Hepatocyte (in vitro differentiated cells): ENCODE results near the gene MB21D2. TPM values are rescaled to one million over a fixed set of nuclear protein-coding genes. Genes with fewer than 3 reads are reported as not detected.

ENCODE experiments used
- DNase-seq: peaks from one replicate; pipeline ENCODE4 v3.0.0-alpha.2; 2016; ENCODE audit warnings: low spot score
- H2AFZ ChIP-seq: fragments of 200-600 bp; sonication (generic); 2 replicates; pipeline ENCODE4 v1.6.0; 2016; ENCODE audit warnings: antibody characterized with exemption, mild to moderate bottlenecking
- H3K27ac ChIP-seq: fragments of 200-600 bp; sonication (generic); 2 replicates; pipeline ENCODE4 v1.5.1; 2016; ENCODE audit warnings: mild to moderate bottlenecking
- H3K27me3 ChIP-seq: fragments of 200-600 bp; sonication (generic); 2 replicates; pipeline ENCODE4 v1.6.1; 2016
- H3K36me3 ChIP-seq: fragments of 200-600 bp; sonication (generic); replicated peaks from 2 replicates; pipeline ENCODE4 v1.5.1; 2016; ENCODE audit warnings: low read depth; ENCODE audit not compliant: insufficient read depth
- H3K4me1 ChIP-seq: fragments of 200-600 bp; sonication (generic); 2 replicates; pipeline ENCODE4 v1.5.1; 2016; ENCODE audit warnings: mild to moderate bottlenecking, moderate library complexity; ENCODE audit not compliant: insufficient read depth
- H3K4me2 ChIP-seq: fragments of 200-600 bp; sonication (generic); 2 replicates; pipeline ENCODE4 v1.6.0; 2016
- H3K4me3 ChIP-seq: fragments of 200-600 bp; sonication (generic); 2 replicates; pipeline ENCODE4 v1.5.1; 2016; ENCODE audit warnings: mild to moderate bottlenecking
- H3K79me2 ChIP-seq: fragments of 200-600 bp; sonication (generic); 2 replicates; pipeline ENCODE4 v1.6.0; 2017; ENCODE audit warnings: mild to moderate bottlenecking
- H3K9me2 ChIP-seq: fragments of 200-600 bp; sonication (generic); replicated peaks from 2 replicates; pipeline ENCODE4 v1.6.0; 2017; ENCODE audit warnings: mild to moderate bottlenecking; ENCODE audit not compliant: insufficient read depth
- H3K9me3 ChIP-seq: fragments of 200-600 bp; sonication (generic); 2 replicates; pipeline ENCODE4 v1.5.1; 2016; ENCODE audit warnings: low read depth, mild to moderate bottlenecking
- H4K20me1 ChIP-seq: fragments of 200-600 bp; sonication (generic); 2 replicates; pipeline ENCODE4 v1.6.0; 2016; ENCODE audit warnings: mild to moderate bottlenecking; ENCODE audit not compliant: insufficient read depth, poor library complexity, severe bottlenecking
- EZH2 ChIP-seq: fragments of 200-600 bp; sonication (generic); IDR thresholded peaks from 2 replicates; pipeline ENCODE4 v1.6.1; 2016; ENCODE audit warnings: antibody characterized with exemption, mild to moderate bottlenecking, borderline replicate concordance
- EZH2phosphoT487 ChIP-seq: fragments of 200-600 bp; sonication (generic); IDR thresholded peaks from one replicate; pipeline ENCODE4 v1.6.1; 2018; ENCODE audit warnings: antibody characterized with exemption, mild to moderate bottlenecking, low read depth, moderate library complexity; ENCODE audit not compliant: unreplicated experiment, severe bottlenecking
- WGBS: methylation state at CpG from one replicate; pipeline ENCODE4 v1.1.6; 2016; ENCODE audit warnings: low lambda C conversion rate; ENCODE audit errors: missing lambda C conversion rate; 5-methylcytosine and 5-hydroxymethylcytosine counted together
- polyA plus RNA-seq: library from polyadenylated mRNA; unstranded; fragments of >200 nt; fragmentation: Nextera tagmentation; extraction: Ambion mirVana; gene quantifications from 2 replicates; pipeline ENCODE4 v1.2.1, GENCODE V29; 2016
- total RNA-seq: library from RNA; depleted of rRNA; stranded (reverse); fragments of >200 nt; gene quantifications from 2 replicates; pipeline ENCODE4 v1.2.3, GENCODE V29; 2014
- TF ChIP-seq, protein P1 (sequence below): fragments of 200-600 bp; sonication (generic); IDR thresholded peaks from 2 replicates; pipeline ENCODE4 v1.5.1; 2016; ENCODE audit warnings: antibody characterized with exemption, mild to moderate bottlenecking; ENCODE audit not compliant: poor library complexity

The MB21D2 gene
- total and polyA plus RNA-seq, 2 experiments from 2014 or later = 9.1 to 22.1 TPM

DNA sequence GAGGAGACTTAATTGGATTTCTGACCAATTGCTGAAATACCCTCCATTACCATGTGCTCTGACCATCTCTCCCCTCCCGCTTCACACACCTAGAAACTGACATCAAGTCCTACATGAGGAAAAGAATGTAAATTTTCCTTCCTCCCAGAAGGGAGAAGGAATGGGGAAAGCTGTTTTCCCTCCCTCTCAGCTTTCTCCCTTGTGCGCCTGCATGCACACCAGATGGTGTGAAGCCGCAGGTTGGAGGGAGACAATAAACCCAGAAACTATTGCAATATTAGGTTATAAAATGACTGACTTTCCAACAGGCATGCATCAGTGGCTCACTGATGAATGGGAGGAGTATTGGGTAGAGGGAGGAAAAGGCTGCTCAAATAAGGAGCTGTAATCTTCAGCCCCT is 50.9 kb downstream of the MB21D2 start:
- no peaks in the 10 kb centered on the region for H3K36me3 ChIP-seq
- DNase-seq = no peak
- H3K9me2 ChIP-seq = no peaks in the 10 kb centered on the region
- no peaks in the 10 kb centered on the region for H3K9me3 ChIP-seq
- no peak overlapping the region for H3K4me2 ChIP-seq
- peaks cover 6% of the 10 kb centered on the region for H3K4me1 ChIP-seq
- no peak overlapping the region for H3K4me3 ChIP-seq
- no peak overlapping the region for H3K27ac ChIP-seq
- WGBS = 91% methylated on average over 3 of the region's 3 CpGs
- TF ChIP-seq, protein P1, sequence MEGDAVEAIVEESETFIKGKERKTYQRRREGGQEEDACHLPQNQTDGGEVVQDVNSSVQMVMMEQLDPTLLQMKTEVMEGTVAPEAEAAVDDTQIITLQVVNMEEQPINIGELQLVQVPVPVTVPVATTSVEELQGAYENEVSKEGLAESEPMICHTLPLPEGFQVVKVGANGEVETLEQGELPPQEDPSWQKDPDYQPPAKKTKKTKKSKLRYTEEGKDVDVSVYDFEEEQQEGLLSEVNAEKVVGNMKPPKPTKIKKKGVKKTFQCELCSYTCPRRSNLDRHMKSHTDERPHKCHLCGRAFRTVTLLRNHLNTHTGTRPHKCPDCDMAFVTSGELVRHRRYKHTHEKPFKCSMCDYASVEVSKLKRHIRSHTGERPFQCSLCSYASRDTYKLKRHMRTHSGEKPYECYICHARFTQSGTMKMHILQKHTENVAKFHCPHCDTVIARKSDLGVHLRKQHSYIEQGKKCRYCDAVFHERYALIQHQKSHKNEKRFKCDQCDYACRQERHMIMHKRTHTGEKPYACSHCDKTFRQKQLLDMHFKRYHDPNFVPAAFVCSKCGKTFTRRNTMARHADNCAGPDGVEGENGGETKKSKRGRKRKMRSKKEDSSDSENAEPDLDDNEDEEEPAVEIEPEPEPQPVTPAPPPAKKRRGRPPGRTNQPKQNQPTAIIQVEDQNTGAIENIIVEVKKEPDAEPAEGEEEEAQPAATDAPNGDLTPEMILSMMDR = no peak
- TF ChIP-seq EZH2phosphoT487 = no peak
- H3K27me3 ChIP-seq = no peaks in the 10 kb centered on the region
- peaks cover 5% of the 10 kb centered on the region for H4K20me1 ChIP-seq
- H2AFZ ChIP-seq = no peak overlapping the region
- H3K79me2 ChIP-seq = peaks cover 92% of the 10 kb centered on the region

DNA sequence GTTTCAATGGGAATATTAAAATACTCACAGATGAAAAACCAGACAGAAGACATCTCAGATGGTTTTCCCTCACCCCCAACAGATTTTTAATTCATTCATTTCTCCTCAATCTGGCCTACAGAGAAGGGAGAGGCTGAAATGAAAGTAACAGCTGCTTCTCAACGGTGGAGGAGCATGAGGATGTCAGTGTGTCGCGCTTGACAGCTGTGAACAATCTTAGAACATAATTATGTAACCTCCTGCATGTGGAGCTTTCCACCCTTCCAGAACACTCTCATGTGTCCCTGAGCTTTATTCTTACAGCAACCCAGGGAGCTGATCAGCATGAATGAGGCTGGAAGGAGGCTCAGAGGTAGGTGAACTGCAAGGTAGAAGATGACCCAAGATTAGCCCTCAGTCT is 52.7 kb downstream of the MB21D2 start:
- H3K27me3 ChIP-seq = no peaks in the 10 kb centered on the region
- no peak overlapping the region for H3K27ac ChIP-seq
- H3K79me2 ChIP-seq = peaks cover 97% of the 10 kb centered on the region
- no peak for DNase-seq
- no peak overlapping the region for H2AFZ ChIP-seq
- no peak overlapping the region for H3K4me3 ChIP-seq
- TF ChIP-seq EZH2 = no peak
- TF ChIP-seq EZH2phosphoT487 = no peak
- TF ChIP-seq, protein P1 = no peak
- H3K9me2 ChIP-seq = no peaks in the 10 kb centered on the region
- H3K4me2 ChIP-seq = no peak overlapping the region
- peaks cover 6% of the 10 kb centered on the region for H3K4me1 ChIP-seq
- H3K9me3 ChIP-seq = no peaks in the 10 kb centered on the region
- H3K36me3 ChIP-seq = no peaks in the 10 kb centered on the region
- H4K20me1 ChIP-seq = peaks cover 5% of the 10 kb centered on the region
- WGBS = 85% methylated on average over 3 of the region's 3 CpGs

DNA sequence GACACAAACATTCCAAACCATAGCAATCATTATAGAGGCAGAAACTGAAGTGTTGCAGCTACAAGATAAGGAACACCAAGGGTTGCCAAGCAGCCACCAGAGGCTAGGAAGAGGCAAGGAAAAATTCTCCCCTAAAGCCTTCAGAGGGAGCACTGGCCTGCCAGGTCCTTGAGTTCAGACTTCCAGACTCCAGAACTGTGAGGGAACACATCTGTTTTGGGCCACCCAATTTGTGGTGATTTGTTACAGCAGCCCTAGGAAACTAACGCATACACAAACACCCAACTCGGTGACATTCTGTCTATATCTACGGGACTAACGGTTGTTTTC is 54.6 kb downstream of the MB21D2 start:
- WGBS = 84% methylated on average over 4 of the region's 4 CpGs
- no peak for DNase-seq
- H3K27me3 ChIP-seq = no peaks in the 10 kb centered on the region
- no peaks in the 10 kb centered on the region for H3K9me3 ChIP-seq
- TF ChIP-seq, protein P1 = no peak
- TF ChIP-seq EZH2 = no peak
- TF ChIP-seq EZH2phosphoT487 = no peak
- H3K36me3 ChIP-seq = no peaks in the 10 kb centered on the region
- no peak overlapping the region for H2AFZ ChIP-seq
- peaks cover 97% of the 10 kb centered on the region for H3K79me2 ChIP-seq
- H4K20me1 ChIP-seq = peaks cover 9% of the 10 kb centered on the region
- peaks cover 6% of the 10 kb centered on the region for H3K4me1 ChIP-seq
- H3K4me3 ChIP-seq = no peak overlapping the region
- no peak overlapping the region for H3K27ac ChIP-seq
- H3K9me2 ChIP-seq = no peaks in the 10 kb centered on the region
- H3K4me2 ChIP-seq = no peak overlapping the region

DNA sequence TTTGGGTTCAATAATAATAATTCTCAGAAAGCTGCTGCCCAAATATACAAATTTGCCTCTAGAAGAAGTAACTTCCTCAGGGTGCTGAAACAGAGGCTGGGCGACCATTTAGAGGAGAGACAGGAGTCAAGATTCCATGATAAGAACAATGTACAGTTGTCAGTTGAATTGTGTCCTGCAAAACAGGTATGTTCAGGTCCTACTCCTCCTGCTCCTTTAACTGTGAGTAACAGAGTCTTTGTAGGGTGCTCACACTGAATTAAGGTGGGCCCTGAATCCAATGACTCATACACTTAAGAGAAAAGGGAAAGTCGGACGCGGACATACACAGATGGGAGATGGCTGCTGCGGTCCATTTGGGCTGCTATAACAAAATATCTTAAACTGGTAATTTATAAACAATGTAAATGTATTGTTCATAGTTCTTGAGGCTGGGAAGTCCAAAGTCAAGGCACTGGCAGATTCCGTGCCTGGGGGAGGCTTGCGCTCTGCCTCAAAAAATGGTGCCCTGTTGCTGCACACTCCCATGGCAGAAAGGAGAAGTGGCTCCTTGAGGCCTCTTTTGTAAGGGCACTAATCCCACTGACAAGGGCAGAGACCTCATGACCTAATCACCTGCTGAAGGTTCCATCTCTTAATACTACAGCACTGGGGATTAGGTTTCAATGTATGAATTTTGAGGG is 55.1 kb downstream of the MB21D2 start:
- H3K27ac ChIP-seq = no peak overlapping the region
- H3K9me3 ChIP-seq = no peaks in the 10 kb centered on the region
- TF ChIP-seq, protein P1 = no peak
- TF ChIP-seq EZH2 (no peak), EZH2phosphoT487 (no peak)
- H3K9me2 ChIP-seq = no peaks in the 10 kb centered on the region
- no peak overlapping the region for H3K4me3 ChIP-seq
- WGBS = 95% methylated on average over 7 of the region's 7 CpGs
- DNase-seq = no peak
- H3K79me2 ChIP-seq = peaks cover 97% of the 10 kb centered on the region
- H3K36me3 ChIP-seq = no peaks in the 10 kb centered on the region
- H4K20me1 ChIP-seq = peaks cover 9% of the 10 kb centered on the region
- H3K27me3 ChIP-seq = no peaks in the 10 kb centered on the region
- no peak overlapping the region for H3K4me2 ChIP-seq
- peaks cover 6% of the 10 kb centered on the region for H3K4me1 ChIP-seq
- no peak overlapping the region for H2AFZ ChIP-seq
